Spleen (tissue), 7 donors: ENCODE data around the gene IL31.

Source experiments
- POLR2A ChIP-seq, 3 donors: fragments of 450-650 bp; IDR thresholded peaks; one replicate each; pipeline ENCODE4 v1.5.1; 2017; ENCODE audit warnings: antibody characterized with exemption in 3 of 3, mild to moderate bottlenecking in 1 of 3
- POLR2AphosphoS5 ChIP-seq, 3 donors: sonication (generic); formaldehyde crosslinking; IDR thresholded peaks; one replicate each; pipeline ENCODE4 v1.5.1; 2017; ENCODE audit warnings: antibody characterized with exemption in 3 of 3
- TF ChIP-seq, protein P1 (sequence below), 11 experiments: fragments of 200-600 bp in 7 of 11; fragments of 450-650 bp in 4 of 11; sonication (generic) in 4 of 11; IDR thresholded peaks in 8 of 11; conservative IDR thresholded peaks in 3 of 11; 1 replicate in 7 of 11; 2 replicates in 4 of 11; pipeline versions ENCODE4 v1.4.0 to v1.8.0; 2016 to 2021; ENCODE audit warnings: antibody characterized with exemption in 11 of 11, inconsistent platforms in 4 of 11, mild to moderate bottlenecking in 1 of 11
- donor health status: DM: no; HTN: no; CAD: no; lungs with moderate emphysema.
- donor health status: DM: no; HTN: no; CAD: no.
- donor health status: DM: no; HTN: no; CAD: no.

DNA sequence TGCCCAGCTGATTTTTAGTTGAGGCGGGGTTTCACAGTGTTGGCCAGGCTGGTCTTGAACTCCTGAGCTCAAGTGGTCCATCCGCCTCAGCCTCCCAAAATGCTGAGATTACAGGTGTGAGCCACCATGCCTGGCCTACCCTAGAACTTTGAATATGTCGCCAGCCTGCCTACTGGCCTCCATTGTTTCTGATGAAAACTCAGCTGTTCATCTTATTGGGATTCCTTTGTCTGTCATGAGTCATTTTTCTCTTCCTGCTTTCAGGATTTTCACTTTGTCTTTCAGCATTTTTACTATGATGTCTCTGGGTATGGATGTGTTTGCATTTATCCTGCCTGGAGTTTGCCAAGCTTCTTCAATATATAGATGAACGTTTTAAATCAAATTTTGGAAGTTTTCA lies 21.4 kb upstream of the IL31 start:
- TF ChIP-seq, protein P1, sequence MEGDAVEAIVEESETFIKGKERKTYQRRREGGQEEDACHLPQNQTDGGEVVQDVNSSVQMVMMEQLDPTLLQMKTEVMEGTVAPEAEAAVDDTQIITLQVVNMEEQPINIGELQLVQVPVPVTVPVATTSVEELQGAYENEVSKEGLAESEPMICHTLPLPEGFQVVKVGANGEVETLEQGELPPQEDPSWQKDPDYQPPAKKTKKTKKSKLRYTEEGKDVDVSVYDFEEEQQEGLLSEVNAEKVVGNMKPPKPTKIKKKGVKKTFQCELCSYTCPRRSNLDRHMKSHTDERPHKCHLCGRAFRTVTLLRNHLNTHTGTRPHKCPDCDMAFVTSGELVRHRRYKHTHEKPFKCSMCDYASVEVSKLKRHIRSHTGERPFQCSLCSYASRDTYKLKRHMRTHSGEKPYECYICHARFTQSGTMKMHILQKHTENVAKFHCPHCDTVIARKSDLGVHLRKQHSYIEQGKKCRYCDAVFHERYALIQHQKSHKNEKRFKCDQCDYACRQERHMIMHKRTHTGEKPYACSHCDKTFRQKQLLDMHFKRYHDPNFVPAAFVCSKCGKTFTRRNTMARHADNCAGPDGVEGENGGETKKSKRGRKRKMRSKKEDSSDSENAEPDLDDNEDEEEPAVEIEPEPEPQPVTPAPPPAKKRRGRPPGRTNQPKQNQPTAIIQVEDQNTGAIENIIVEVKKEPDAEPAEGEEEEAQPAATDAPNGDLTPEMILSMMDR (IDR thresholded peaks at IDR 0.05 in 8 of 11, conservative IDR thresholded peaks at IDR 0.05 in 3 of 11): no peak
- no peak for TF ChIP-seq POLR2AphosphoS5 (IDR thresholded peaks at IDR 0.05)
- no peak for TF ChIP-seq POLR2A (IDR thresholded peaks at IDR 0.05)
